HG03565 (cell line): ENCODE data around the gene TMEM35A.
"Not testable (repeated sequence)": the region's sequence is repeated elsewhere in the genome, so short reads cannot be mapped to it uniquely, and the experiment has no call there.

Source experiments
- ATAC-seq: cut with Tn5 transposase; IDR thresholded peaks from one replicate; pipeline ENCODE4 v1.9.1; 2021; ENCODE audit warnings: mild to moderate bottlenecking, moderate library complexity; ENCODE audit not compliant: unreplicated experiment

Gene TMEM35A

DNA sequence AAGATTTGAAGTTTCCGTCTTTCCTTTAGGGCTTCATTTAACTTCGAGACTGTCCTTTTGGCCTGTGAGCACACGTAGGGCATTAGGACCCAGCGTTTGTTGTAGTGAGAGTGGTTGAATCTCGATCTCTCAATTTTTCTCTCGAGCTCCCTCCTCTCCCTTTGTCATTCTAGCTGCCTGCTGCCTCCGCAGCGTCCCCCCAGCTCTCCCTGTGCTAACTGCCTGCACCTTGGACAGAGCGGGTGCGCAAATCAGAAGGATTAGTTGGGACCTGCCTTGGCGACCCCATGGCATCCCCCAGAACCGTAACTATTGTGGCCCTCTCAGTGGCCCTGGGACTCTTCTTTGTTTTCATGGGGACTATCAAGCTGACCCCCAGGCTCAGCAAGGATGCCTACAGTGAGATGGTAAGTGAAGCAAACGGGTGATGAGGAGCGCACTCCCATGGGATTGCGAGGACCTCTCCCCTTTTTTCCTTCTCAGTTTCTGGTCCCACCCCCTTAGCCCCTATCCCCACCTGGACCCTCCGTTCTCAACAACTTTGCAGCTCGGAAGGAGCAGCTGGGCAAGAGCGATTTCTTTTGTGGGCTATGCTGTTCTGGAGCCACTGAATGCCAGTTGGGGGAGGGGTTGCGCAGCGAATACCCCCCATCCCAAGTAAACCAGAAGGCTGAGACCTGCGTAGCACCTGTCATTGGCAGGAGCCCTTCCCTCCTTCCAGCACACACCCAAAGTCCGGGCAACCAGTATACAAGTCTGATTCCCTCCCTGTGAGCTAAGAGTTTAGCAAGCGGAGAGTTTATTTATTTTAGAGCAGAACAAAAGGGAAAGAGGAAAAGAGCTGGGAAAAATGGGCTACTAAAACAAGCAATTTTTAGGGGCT is at the start of gene TMEM35A:
Gene TMEM35A, plus strand, starts transcription at position 164 of the 883 bp plus-strand sequence. Its CDS starts 124 bp downstream, at position 288.
- no peak for ATAC-seq

DNA sequence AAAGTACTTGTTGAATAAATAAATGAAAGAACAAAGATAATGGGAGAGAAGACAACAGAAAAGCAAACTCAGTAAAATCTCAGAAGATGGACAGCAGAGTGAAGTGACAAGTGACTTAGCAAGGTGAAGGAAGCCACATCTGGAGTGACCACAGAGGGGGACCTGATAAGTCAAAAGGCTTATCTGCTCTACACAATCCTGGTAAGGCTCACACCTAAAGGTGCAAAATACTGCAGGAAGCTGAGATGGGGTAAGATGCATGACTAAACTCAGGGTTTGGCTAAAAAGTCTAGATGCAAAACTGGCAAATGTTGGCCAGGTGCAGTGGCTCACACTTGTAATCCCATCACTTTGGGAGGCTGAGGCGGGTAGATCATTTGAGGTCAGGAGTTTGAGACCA is 49.0 kb upstream of the TMEM35A start:
- no peak for ATAC-seq

DNA sequence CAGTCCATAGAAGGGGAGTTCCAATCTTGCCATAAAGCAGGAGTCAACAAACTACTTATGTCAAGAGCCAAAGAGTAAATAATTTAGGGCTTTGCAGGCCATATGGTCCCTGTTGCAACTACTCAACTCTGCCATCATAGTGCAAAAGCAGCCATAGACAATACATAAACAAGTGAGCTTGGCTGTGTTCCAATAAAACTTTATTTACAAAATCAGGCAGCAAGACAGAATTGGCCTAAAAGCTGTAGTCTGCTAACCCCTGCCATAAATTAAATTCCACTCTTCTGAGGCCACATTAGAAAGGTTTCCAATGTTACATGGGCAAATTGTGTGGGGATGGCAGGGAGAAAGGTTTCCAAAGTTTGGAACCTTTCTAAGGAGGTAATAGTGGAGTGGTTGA is 41.4 kb upstream of the TMEM35A start:
- ATAC-seq: no peak

GRCh38 chrX:101040197-101040596 is 38.5 kb upstream of the TMEM35A start:
- ATAC-seq: no peak

- ATAC-seq: no peak
These were observed 27.5 kb upstream of the TMEM35A start for GRCh38 chrX:101051153-101051548.

DNA sequence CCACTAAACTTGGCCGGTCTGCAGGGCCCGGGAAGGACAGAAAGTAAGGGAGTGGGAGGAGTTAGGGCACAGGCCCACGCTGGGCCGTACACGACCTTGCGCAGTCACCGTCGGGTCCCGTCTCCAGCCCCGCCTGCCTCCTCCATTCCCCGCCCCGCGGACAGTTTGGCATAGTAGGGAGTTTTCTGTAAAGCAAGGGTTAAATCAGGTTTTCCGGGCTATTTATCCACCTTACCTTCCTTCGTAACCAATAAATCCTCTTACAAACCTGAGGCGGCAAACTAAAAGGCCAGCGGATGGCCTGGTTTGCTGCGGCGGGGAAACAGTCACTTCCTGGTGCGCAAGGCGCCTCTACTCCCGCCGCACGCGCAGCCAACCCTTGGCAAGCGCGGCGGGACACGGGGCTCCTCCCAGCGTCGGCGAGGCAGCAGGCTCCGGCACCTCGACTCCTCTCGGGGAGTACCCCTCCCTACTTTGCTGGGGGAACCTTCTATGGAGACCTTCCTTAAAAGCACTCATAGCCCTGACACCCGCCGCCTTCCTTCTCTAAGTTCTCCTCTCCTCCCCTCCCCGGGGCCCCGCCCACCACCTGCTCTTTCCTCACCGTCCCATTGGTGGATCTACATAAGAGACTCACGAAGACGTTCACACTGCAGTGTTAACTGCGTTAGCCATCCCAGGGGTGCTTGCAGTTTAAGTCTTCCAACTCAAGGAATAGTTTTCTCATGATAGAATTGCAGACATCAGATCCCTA is 27.0 kb upstream of the TMEM35A start, which contains the start of gene TRMT2B:
Gene TRMT2B, minus strand, starts transcription at position 563 of the 754 bp plus-strand sequence. CDS start 9,822 bp downstream, outside the sequence.
- ATAC-seq: peak; percentile 80

DNA sequence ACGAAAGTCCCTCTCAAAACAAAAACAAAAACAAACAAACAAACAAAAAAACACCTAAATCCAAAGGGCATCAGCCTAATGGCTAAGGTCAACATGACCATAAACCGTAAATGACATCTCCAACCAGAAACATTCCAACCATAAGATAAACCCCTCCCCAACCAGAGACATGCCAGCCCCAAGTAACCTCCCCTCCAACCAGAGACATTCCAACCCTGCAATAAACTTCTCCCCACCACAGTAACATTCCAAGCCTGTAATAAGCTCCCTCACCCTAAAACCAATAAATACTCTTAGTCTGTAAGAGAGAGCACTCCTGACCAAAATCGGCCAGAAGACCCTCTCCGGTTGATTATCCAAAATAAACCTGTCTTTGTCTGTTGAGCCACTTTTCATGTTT is 22.1 kb upstream of the TMEM35A start:
- not testable (repeated sequence) for ATAC-seq

- ATAC-seq: peak; percentile 88
These were observed 21.5 kb upstream of the TMEM35A start for GRCh38 chrX:101057093-101057714.

DNA sequence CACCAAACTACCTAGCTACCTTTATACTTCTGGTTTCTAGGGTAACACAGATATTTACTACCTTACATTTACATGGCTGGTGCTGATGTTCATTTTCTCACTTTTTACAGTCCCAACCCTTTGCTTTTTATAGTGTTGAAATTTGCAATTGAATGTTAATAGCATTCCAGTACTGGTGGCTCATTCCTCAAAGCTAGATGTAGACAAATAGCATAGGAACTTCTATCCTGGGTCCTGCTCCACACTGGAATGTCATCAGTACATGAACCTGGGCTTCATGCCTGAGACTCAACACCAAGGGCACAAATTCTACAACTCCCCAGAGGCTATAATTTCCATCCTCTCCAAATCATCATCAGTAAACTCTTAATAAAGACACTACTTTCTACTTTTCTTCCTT is 16.5 kb upstream of the TMEM35A start:
- ATAC-seq: no peak

GRCh38 chrX:101071582-101071981 is 7.1 kb upstream of the TMEM35A start:
- ATAC-seq: no peak

DNA sequence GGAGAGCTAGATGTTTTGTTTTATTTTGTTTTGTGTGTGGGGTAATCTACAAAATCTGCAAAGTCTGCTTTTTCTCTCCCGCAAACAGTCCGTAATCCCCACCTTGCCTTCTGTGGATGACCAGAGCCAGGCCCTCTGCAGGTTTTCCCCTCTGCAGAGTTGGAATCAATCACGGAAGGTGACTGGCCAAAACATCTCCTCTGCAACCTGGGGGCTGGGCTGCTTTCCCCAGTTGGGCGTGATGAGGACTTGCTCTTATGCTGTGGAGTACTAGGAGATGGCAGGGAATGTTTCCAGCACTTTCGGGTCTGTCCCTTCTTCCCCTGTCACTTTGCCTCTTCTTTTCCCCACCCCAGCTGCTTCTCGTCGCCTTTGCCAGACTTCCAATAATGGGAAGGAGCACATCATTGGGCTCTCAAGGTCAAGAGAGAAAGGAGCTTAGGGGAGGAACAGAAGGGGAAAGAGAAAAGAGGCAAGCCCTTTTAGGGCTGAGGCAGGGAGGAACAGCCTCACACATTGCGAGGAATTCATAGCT is 1.1 kb downstream of the TMEM35A start:
- no peak for ATAC-seq

GRCh38 chrX:101080326-101081124 is 1.8 kb downstream of the TMEM35A start:
- ATAC-seq: no peak

DNA sequence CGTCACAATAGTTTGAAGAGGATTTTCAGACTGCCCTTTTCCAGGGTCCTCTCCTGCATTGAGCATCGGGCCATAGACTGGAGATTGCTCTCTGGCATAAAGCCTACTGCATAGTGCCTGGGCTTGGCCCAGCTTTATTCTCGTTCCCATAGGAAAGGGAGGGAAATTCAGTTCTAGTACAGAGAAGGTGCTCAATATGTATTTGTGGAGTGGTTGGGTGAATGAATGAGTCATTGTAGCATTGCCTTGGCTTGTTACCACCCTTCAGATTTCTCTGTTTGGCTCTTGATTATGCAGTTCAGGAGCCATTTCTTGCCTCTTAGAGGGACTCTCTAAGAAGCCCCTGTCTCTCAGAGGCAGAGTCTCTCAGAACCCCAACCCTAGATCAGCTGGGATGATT is 2.6 kb downstream of the TMEM35A start:
- no peak for ATAC-seq

- no peak for ATAC-seq
These were observed 13.1 kb downstream of the TMEM35A start for GRCh38 chrX:101091817-101092216.

GRCh38 chrX:101097546-101098453 is 19.1 kb downstream of the TMEM35A start, which contains the start of gene CENPI:
Gene CENPI, plus strand, starts transcription at chrX:101098204. Its CDS starts 2,867 bp downstream, at chrX:101101071.
- ATAC-seq: peak; percentile 97

GRCh38 chrX:101108284-101108683 is 29.6 kb downstream of the TMEM35A start:
- no peak for ATAC-seq

- no peak for ATAC-seq
These were observed 39.0 kb downstream of the TMEM35A start for GRCh38 chrX:101117701-101118100.

- no peak for ATAC-seq
These were observed 57.6 kb downstream of the TMEM35A start for GRCh38 chrX:101136235-101136634.
